Right atrium auricular region (tissue), 2 donors: ENCODE measurements around the gene FXYD5. TPM values are rescaled to one million over a fixed set of nuclear protein-coding genes. Genes with fewer than 3 reads are reported as not detected.

ENCODE experiments used
- DNase-seq: peaks from one replicate; pipeline ENCODE4 v3.0.0-alpha.2; 2019; ENCODE audit warnings: low spot score
- H3K27ac ChIP-seq, 2 donors: fragments of 200-600 bp; sonication (generic); 1 replicate in 1 of 2; 2 replicates in 1 of 2; pipeline ENCODE4 v1.5.1; 2016 to 2019
- H3K27me3 ChIP-seq, 2 donors: fragments of 200-600 bp; sonication (generic); one replicate each; pipeline versions ENCODE4 v1.5.1 to v1.6.0; 2017 to 2019
- H3K36me3 ChIP-seq: fragments of 200-600 bp; sonication (generic); one replicate; pipeline ENCODE4 v1.5.1; 2016
- H3K4me1 ChIP-seq, 2 donors: fragments of 200-600 bp; sonication (generic); one replicate each; pipeline versions ENCODE4 v1.5.1 to v1.6.0; 2017 to 2019
- H3K4me3 ChIP-seq, 2 donors: fragments of 200-600 bp; sonication (generic); 1 replicate in 1 of 2; 2 replicates in 1 of 2; pipeline ENCODE4 v1.5.1; 2017 to 2019; ENCODE audit warnings: mild to moderate bottlenecking in 1 of 2, moderate library complexity in 1 of 2
- H3K9me3 ChIP-seq, 2 donors: fragments of 200-600 bp; sonication (generic); one replicate each; pipeline ENCODE4 v1.5.1; 2019
- total RNA-seq, 2 donors: library from RNA; depleted of rRNA; stranded (reverse); fragments of >200 nt; gene quantifications; one replicate each; pipeline ENCODE4 v1.1.0, GENCODE V29; 2016
- TF ChIP-seq, protein P1 (sequence below), 2 donors: fragments of 200-600 bp; sonication (generic); IDR thresholded peaks; one replicate each; pipeline ENCODE4 v1.5.1; 2019; ENCODE audit warnings: antibody characterized with exemption in 2 of 2

FXYD5 gene
- total RNA-seq, 2 donors from 2014 or later = 31.3 to 77.7 TPM

DNA sequence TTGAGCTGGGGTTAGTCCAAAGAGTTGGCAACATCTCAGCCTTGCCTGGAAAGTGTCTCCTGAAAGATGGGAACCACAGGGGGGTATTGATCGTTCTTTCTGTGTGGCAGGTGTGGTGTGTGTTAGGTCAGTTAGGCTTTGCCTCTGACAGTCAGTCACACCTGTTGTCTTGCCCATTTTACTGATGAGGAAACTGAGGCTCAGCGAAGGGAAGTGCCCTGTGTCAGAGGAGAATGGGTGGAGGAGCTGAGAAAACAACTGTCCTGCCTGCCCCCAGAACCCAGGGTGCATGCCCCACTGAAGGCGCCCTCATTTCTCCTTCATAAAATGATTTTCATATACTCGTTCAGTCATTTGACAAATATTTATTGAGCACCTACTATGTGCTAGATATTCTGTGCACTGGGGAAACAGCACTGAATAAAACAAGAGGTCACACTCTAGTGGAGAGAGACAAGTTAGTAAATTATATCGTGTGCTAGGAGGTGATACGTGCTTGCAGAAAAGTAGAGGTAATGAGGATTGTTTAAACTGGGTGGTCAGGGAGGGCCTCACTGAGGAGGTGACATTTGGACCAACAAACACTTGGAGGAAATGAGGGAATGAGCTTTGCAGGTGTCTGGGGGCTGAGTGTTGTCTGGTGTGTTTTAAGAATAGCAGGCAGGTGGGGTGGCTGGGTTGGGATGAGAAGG is 1.6 kb downstream of the FXYD5 start:
- DNase-seq = no peak
- TF ChIP-seq, protein P1, sequence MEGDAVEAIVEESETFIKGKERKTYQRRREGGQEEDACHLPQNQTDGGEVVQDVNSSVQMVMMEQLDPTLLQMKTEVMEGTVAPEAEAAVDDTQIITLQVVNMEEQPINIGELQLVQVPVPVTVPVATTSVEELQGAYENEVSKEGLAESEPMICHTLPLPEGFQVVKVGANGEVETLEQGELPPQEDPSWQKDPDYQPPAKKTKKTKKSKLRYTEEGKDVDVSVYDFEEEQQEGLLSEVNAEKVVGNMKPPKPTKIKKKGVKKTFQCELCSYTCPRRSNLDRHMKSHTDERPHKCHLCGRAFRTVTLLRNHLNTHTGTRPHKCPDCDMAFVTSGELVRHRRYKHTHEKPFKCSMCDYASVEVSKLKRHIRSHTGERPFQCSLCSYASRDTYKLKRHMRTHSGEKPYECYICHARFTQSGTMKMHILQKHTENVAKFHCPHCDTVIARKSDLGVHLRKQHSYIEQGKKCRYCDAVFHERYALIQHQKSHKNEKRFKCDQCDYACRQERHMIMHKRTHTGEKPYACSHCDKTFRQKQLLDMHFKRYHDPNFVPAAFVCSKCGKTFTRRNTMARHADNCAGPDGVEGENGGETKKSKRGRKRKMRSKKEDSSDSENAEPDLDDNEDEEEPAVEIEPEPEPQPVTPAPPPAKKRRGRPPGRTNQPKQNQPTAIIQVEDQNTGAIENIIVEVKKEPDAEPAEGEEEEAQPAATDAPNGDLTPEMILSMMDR (IDR thresholded peaks at IDR 0.05) = no peak
- peak overlapping the region in 1 of 2 donors; percentile 58 for H3K4me3 ChIP-seq
- peaks cover 0 to 7% of the 10 kb centered on the region in 2 donors for H3K27me3 ChIP-seq
- no peaks in the 10 kb centered on the region for H3K9me3 ChIP-seq
- H3K27ac ChIP-seq = no peak overlapping the region
- H3K4me1 ChIP-seq = peaks cover 0 to 23% of the 10 kb centered on the region in 2 donors
- H3K36me3 ChIP-seq = peaks cover 11% of the 10 kb centered on the region

GRCh38 chr19:35156673-35157014 is 2.1 kb downstream of the FXYD5 start:
- peaks cover 0 to 23% of the 10 kb centered on the region in 2 donors for H3K4me1 ChIP-seq
- H3K27ac ChIP-seq = no peak overlapping the region
- H3K36me3 ChIP-seq = peaks cover 16% of the 10 kb centered on the region
- DNase-seq = no peak
- no peak overlapping the region for H3K4me3 ChIP-seq
- H3K9me3 ChIP-seq = no peaks in the 10 kb centered on the region
- peaks cover 0 to 7% of the 10 kb centered on the region in 2 donors for H3K27me3 ChIP-seq
- TF ChIP-seq, protein P1 (IDR thresholded peaks at IDR 0.05) = no peak

DNA sequence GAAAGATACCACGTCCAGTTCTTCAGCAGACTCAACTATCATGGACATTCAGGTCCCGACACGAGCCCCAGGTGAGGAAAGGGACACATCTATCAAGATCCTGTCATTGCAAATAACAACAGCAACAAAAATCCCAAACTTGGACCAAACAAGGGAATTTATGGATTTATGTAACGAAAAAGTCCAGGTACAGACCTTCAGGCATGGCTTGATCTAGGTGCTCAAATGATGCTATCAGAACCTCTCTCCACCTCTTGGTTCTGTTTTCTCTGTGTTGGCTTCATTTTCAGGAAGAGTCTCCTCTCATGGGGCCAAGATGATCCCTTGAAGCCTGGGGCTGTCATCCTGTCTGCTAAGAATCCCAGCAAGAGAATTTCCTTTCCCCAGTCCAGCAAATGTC is 2.9 kb downstream of the FXYD5 start:
- Histone ChIP-seq H3K4me3 (no peak overlapping the region), H3K27me3 (peaks cover 0 to 7% of the 10 kb centered on the region in 2 donors), H3K36me3 (peaks cover 24% of the 10 kb centered on the region), H3K27ac (no peak overlapping the region), H3K4me1 (peaks cover 0 to 23% of the 10 kb centered on the region in 2 donors), H3K9me3 (no peaks in the 10 kb centered on the region)
- DNase-seq = no peak
- TF ChIP-seq, protein P1 (IDR thresholded peaks at IDR 0.05) = no peak

GRCh38 chr19:35159606-35160005 is 5.1 kb downstream of the FXYD5 start:
- H3K36me3 ChIP-seq = peaks cover 44% of the 10 kb centered on the region
- TF ChIP-seq, protein P1 (IDR thresholded peaks at IDR 0.05) = no peak
- H3K4me3 ChIP-seq = no peak overlapping the region
- no peaks in the 10 kb centered on the region for H3K27me3 ChIP-seq
- no peak for DNase-seq
- no peak overlapping the region for H3K27ac ChIP-seq
- peaks cover 0 to 10% of the 10 kb centered on the region in 2 donors for H3K4me1 ChIP-seq
- H3K9me3 ChIP-seq = peaks cover 0 to 8% of the 10 kb centered on the region in 2 donors

DNA sequence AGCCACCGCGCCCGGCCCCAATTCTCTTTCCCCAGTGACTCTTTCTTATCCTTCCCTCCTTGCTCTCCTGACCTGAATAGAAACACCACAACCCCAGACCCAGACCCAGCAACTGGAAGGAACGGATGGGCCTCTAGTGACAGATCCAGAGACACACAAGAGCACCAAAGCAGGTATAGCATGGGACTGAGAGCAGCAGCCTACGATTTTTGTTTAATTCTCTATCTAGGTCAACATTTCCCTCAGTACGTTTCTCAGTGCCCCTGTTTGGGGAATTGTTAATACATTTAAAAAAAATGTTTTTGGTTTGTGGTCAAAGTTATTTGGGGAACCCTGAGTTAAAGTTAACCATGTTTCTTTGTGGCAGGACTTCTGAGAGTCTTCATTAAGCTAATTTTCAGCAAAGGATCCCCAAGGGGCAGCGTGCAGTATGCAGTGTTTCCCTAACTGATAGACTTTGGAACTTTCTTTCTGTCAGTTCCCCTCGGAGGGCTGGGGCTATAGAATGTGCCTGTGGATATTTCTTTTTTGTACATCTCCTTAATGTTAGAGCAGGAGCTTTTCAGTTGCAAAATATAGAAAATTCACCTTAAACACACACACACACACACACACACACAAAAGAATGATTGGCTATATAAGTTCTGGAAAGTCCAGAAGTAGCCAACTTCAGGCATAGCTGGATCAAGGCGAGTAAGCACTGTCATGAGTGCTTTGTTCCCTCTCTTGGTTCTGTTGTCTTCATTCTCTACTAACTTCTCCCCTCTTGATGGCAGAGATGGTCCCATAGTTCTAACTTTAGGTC is 6.3 kb downstream of the FXYD5 start:
- Histone ChIP-seq H3K4me1 (no peaks in the 10 kb centered on the region), H3K27me3 (no peaks in the 10 kb centered on the region), H3K36me3 (peaks cover 55% of the 10 kb centered on the region), H3K4me3 (no peak overlapping the region), H3K9me3 (peaks cover 0 to 16% of the 10 kb centered on the region in 2 donors), H3K27ac (no peak overlapping the region)
- DNase-seq = no peak
- TF ChIP-seq, protein P1 (IDR thresholded peaks at IDR 0.05) = no peak
